ENCODE results near the gene NR2C2.
A peak's percentile ranks its signal among the peaks of the same experiment; 100 is the strongest.

The NR2C2 gene

DNA sequence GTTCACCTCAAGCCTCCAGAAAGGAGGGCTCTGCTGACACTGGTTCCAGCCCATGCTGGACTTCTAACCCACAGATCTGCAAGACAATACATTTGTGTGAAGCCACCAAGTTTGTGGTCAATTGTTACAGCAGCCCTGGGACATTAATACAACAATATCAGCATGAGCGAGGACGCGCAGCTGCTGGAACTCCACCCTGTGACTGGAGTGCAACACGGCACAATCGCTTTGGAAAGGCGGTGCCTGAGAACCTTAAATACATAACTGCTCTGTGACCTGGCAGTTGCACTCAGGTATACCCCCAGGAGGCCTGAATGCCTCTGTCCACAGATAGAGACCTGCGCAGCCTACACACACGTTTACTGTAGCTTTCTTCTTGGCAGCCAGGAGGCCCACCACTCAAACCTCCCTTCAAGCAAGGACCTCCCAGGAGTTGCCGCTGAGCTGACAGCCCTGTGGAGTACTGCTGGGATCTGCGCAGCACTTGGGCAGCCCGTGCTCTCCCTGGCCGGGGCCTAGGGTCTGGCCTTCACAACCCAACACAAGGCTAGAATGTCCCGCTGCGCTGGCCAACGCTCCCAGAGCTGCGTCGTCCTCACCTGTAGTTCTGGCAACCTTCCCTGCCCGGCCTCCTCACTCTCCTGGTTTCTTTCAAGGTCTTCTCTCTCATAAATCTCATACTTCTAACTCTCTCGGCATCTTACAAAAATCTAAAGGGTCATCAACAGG lies 109.5 kb downstream of the NR2C2 start:
- peaks cover 34% of the 10 kb centered on the region; the same call in 1 of the 2 replicates for H4K20me1 ChIP-seq (ENCODE audit: insufficient read depth, low read length)
- no peak overlapping the region for H3K9ac ChIP-seq (ENCODE audit: low read depth, low read length)
- H2AFZ ChIP-seq (ENCODE audit: low read depth, low read length): no peak overlapping the region
- no peak for TF ChIP-seq EZH2 (IDR thresholded peaks at IDR 0.05; ENCODE audit: borderline replicate concordance, low read depth, low read length, severe bottlenecking)
- TF ChIP-seq, protein P1, sequence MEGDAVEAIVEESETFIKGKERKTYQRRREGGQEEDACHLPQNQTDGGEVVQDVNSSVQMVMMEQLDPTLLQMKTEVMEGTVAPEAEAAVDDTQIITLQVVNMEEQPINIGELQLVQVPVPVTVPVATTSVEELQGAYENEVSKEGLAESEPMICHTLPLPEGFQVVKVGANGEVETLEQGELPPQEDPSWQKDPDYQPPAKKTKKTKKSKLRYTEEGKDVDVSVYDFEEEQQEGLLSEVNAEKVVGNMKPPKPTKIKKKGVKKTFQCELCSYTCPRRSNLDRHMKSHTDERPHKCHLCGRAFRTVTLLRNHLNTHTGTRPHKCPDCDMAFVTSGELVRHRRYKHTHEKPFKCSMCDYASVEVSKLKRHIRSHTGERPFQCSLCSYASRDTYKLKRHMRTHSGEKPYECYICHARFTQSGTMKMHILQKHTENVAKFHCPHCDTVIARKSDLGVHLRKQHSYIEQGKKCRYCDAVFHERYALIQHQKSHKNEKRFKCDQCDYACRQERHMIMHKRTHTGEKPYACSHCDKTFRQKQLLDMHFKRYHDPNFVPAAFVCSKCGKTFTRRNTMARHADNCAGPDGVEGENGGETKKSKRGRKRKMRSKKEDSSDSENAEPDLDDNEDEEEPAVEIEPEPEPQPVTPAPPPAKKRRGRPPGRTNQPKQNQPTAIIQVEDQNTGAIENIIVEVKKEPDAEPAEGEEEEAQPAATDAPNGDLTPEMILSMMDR (IDR thresholded peaks at IDR 0.05; ENCODE audit: borderline replicate concordance, extremely low read depth, low read length, poor library complexity, severe bottlenecking): no peak
- H3K9me3 ChIP-seq (ENCODE audit: insufficient read depth, low read length, severe bottlenecking): no peaks in the 10 kb centered on the region
- H3K4me1 ChIP-seq (ENCODE audit: insufficient read depth, low read length): no peaks in the 10 kb centered on the region; the same call in 1 of the 2 replicates
- H3K27me3 ChIP-seq (ENCODE audit: insufficient read depth, low read length, poor library complexity): no peaks in the 10 kb centered on the region
- ATAC-seq (ENCODE audit: insufficient read depth, low read depth) (no peak), DNase-seq (no peak)
- peaks cover 85% of the 10 kb centered on the region for H3K79me2 ChIP-seq (ENCODE audit: insufficient read depth, low read length)
- H3K4me3 ChIP-seq (ENCODE audit: low read depth in 1 of 2, low read length in 2 of 2): no peak overlapping the region
- H3K27ac ChIP-seq (ENCODE audit: low read length): no peak overlapping the region
- H3K36me3 ChIP-seq (ENCODE audit: insufficient read depth, low read length): peaks cover 60% of the 10 kb centered on the region
- H3K4me2 ChIP-seq (ENCODE audit: insufficient read depth, low read length): no peak overlapping the region

DNA sequence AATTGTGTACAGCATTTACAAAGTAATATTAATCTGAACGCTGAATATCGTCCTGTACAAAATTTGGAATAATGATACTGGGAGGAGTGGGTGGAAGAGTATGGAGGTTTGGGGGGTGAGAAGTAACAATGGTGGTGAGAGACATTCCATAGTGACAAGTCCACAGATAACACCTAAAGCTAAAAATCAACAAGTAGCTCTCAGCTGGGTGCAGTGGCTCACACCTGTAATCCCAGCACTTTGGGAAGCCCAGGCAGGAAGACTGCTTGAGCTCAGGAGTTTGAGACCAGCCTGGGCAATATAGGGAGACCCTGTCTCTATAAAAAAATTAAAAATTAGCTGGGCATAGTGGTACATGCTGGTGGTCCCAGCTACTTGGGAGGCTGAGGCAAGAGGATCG lies 112.6 kb downstream of the NR2C2 start:
- peaks cover 31% of the 10 kb centered on the region; the same call in 1 of the 2 replicates for H4K20me1 ChIP-seq (ENCODE audit: insufficient read depth, low read length)
- H3K36me3 ChIP-seq (ENCODE audit: insufficient read depth, low read length): peaks cover 51% of the 10 kb centered on the region
- ATAC-seq (ENCODE audit: insufficient read depth, low read depth): no peak
- peaks cover 17% of the 10 kb centered on the region for H3K4me1 ChIP-seq (ENCODE audit: insufficient read depth, low read length)
- no peak overlapping the region for H3K4me2 ChIP-seq (ENCODE audit: insufficient read depth, low read length)
- TF ChIP-seq, protein P1 (IDR thresholded peaks at IDR 0.05; ENCODE audit: borderline replicate concordance, extremely low read depth, low read length, poor library complexity, severe bottlenecking): no peak
- TF ChIP-seq EZH2 (IDR thresholded peaks at IDR 0.05; ENCODE audit: borderline replicate concordance, low read depth, low read length, severe bottlenecking): no peak
- H3K79me2 ChIP-seq (ENCODE audit: insufficient read depth, low read length): peaks cover 75% of the 10 kb centered on the region
- no peaks in the 10 kb centered on the region for H3K27me3 ChIP-seq (ENCODE audit: insufficient read depth, low read length, poor library complexity)
- H3K27ac ChIP-seq (ENCODE audit: low read length): no peak overlapping the region
- H3K9ac ChIP-seq (ENCODE audit: low read depth, low read length): no peak overlapping the region
- H2AFZ ChIP-seq (ENCODE audit: low read depth, low read length): no peak overlapping the region
- no peaks in the 10 kb centered on the region for H3K9me3 ChIP-seq (ENCODE audit: insufficient read depth, low read length, severe bottlenecking)
- no peak for DNase-seq
- no peak overlapping the region for H3K4me3 ChIP-seq (ENCODE audit: low read depth in 1 of 2, low read length in 2 of 2)

DNA sequence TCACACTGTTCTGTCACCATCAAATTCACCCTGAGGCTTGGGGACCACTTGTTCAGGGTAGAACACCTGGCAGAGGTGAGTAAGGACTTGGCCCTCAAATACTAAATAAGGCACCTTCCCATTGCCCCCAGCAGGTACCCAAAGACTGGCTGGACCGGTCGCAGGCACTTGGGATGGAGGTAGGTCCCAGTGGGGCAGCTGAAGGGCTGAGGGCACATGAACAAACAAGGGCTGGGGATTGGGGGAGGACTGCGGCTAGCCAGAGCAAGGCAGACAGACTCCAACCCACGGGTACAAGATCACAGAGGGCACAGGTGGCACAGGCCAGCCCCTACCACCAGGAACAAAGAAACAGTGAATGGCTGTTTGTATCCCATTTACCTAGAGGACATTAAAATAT lies 115.9 kb downstream of the NR2C2 start:
- Histone ChIP-seq H3K36me3 (ENCODE audit: insufficient read depth, low read length) (peaks cover 26% of the 10 kb centered on the region), H2AFZ (ENCODE audit: low read depth, low read length) (no peak overlapping the region), H3K79me2 (ENCODE audit: insufficient read depth, low read length) (peaks cover 51% of the 10 kb centered on the region), H3K4me3 (ENCODE audit: low read depth in 1 of 2, low read length in 2 of 2) (peak overlapping the region in 1 of 2 experiments; percentile 100; a peak in 3 of 4 replicates), H3K4me2 (ENCODE audit: insufficient read depth, low read length) (peak overlapping the region; percentile 98), H3K27me3 (ENCODE audit: insufficient read depth, low read length, poor library complexity) (no peaks in the 10 kb centered on the region), H3K9me3 (ENCODE audit: insufficient read depth, low read length, severe bottlenecking) (no peaks in the 10 kb centered on the region), H3K9ac (ENCODE audit: low read depth, low read length) (peak overlapping the region; percentile 99), H3K4me1 (ENCODE audit: insufficient read depth, low read length) (peaks cover 27% of the 10 kb centered on the region), H3K27ac (ENCODE audit: low read length) (peak overlapping the region; percentile 5; the same call in 1 of the 2 replicates), H4K20me1 (ENCODE audit: insufficient read depth, low read length) (peaks cover 13% of the 10 kb centered on the region; the same call in 1 of the 2 replicates)
- TF ChIP-seq EZH2 (IDR thresholded peaks at IDR 0.05; ENCODE audit: borderline replicate concordance, low read depth, low read length, severe bottlenecking): no peak
- TF ChIP-seq, protein P1 (IDR thresholded peaks at IDR 0.05; ENCODE audit: borderline replicate concordance, extremely low read depth, low read length, poor library complexity, severe bottlenecking): no peak
- DNase-seq (no peak), ATAC-seq (ENCODE audit: insufficient read depth, low read depth) (no peak)
